ENCODE results near the gene AP1S1. TPM values are rescaled to one million over a fixed set of nuclear protein-coding genes. Genes with fewer than 3 reads are reported as not detected.

AP1S1 gene
- total RNA-seq, 1 donor from 2014 or later = 60.4 TPM

DNA sequence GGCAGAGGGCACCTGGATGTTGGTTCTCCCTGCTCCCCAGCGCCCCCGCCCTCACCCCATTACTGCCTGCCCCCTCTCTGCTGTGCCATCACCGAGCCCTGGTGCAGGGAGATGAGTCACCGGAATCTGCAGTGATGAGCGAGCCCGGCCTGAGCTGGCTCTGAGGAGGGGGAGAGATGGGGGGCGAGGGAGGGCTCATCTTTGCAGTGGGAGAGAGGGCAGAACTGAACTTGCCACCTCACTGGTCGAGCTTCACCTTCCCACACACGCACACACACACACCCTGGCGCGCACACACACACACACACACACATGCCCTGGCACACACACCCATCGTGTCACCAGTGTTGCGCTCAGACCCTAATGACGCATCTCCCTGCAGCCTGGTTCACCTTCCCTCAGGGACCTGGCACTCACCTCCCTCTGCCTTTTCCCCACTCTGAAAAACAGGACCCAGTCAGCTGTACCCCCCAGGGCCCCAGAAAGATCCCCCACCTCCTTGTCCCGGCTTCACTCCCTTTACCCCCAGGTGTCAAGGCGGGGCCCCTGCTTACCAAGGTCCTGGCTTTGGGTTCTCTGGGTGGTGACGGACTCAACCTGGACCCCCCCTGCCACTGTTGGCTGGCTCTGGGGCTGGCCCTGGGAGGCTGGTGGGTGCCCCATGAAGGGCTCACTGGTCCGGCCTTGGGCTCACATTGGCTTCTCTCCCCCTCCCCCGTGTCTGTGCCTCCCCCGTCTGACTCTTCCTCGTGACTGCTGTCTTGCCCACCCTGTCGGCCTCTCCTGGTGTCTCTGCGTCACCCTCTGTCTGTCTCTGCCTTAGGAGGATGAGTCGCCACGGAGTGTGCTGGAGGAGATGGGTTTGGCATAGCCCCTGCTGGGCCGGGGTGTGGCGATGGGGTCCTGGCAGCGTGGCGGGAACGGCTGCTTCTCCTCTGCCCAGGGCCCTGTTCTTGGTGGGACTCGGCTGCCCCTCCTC lies 5.7 kb downstream of the AP1S1 start:
- ATAC-seq = no peak

DNA sequence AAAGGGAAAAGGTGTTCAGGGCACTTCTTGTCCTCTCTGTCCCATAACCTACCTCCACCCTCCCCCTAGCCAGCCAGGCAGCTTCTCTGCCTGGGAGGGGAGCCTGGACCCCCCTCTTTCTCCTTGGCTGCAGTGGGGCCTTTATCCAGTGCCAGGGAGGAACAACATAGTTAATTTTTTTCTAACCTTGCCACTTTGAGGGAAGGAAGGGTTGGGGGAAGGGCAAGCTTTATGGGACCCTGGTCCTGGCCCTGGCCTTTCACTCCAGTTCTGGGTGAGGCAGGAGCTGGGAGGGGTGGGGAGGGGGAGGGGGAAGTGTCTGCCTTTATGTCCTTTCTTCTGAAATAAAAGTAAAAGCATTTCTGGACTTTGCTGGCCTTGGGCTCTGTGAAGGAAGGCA lies 6.6 kb downstream of the AP1S1 start:
- no peak for ATAC-seq

DNA sequence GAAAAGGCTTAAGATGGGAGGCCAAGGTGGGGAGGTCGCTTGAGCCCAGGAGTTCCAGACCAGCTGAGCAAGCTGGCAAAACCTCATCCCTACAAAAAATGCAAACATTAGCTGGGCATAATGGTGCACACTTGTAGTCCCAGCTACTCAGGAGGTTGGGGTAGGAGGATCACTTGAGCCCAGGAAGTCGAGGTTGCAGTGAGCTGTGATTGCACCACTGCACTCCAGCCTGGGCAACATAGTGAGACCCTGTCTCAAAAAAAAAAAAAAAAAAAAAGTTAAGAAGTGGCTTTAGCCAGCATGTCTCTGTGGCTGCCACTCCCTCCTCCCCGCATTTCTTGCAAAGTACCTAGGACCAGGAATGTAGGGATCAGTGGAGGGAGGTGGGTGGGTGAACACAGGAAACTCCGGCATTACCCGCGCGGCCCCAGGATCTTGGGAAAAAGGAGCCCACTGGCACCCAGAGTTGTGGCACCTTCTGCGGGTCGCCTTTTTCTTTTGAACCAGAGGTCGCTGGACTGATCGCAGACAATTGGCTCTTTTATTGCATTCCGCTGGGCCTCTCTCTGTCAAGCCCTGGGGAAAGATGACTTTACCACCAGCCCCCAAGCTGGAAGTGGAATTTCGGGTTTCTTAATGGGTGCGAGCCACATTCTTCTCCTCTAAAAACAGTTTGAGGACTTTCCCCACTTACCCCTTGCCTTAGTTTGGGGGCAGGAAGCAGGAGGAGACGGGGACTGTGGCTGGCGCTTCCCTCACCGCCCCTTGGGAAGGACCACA lies 7.6 kb downstream of the AP1S1 start:
- no peak for ATAC-seq

DNA sequence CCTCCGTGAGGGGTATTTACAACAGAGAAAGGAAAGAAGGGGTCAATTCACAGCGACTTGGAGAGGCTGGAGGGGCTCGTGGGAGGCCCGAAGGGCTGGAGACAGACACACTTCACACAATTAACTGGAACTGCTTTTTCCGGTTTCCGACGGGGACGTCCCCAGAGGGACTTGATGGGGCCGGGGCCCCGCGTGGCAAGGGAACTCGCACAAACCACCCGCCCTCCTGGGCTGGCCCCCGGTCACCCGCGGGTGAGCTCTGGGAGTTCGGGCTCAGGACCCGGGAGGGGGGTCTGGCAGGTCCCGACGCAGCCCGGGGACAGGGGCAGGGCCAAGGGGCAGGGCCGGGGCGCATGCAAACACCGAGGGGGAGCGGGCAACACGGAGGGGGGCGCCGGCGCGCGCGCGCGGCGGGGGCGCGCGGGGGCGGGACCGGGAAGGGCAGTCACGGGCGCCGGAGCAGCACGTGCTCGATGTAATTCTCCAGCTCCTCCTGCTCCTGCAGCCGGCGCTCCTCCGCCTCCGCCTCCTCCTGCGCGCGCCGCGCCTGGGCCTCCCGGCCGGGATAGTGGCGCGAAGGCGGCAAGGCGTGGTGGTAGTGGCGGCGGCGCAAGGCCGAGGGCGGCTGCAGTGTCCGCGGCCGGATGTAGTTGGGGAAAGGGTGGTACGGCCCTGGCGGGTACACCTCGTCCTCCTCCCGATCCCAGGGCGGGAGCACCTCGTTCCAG lies 8.4 kb downstream of the AP1S1 start:
- ATAC-seq = peak; percentile 40

DNA sequence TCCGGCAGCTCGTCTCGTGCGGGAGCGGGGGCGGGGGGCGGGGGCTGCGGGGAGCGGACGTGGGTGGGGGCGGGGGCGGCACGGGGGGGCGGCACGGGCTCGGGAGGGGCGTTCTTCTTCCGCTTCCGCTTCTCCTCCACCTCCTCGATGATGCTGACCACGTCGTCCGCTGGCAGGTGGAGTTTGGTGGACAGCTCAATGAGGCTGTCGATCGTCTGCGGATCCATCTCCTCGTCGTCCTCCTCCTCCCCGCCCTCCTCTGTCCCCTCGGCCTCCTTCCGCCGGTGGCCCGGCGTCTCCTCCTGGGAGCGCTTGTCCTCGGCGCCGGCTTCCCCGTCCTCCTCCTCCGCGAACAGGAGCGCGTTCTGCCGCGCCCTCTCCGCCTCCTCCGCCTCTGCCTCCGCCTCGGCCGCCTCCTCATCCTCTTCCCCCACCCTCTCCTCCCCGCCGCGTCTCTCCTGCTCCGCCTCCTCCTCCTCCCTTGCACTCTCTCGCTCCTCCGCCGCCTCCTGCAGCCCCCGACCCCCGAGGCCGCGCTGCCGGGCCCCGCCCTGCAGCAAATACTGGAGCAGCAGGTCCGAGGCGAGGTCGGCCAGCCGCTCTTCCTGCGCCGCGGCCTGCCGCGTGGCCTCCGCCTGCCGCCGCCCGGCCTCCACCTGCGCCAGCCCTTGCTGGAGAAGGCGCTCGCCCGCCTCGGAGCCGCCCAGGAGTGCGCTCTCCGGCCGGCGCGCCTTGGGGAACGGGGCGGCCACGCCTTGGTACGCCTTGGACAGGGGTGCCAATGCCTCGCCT lies 9.2 kb downstream of the AP1S1 start:
- no peak for ATAC-seq

DNA sequence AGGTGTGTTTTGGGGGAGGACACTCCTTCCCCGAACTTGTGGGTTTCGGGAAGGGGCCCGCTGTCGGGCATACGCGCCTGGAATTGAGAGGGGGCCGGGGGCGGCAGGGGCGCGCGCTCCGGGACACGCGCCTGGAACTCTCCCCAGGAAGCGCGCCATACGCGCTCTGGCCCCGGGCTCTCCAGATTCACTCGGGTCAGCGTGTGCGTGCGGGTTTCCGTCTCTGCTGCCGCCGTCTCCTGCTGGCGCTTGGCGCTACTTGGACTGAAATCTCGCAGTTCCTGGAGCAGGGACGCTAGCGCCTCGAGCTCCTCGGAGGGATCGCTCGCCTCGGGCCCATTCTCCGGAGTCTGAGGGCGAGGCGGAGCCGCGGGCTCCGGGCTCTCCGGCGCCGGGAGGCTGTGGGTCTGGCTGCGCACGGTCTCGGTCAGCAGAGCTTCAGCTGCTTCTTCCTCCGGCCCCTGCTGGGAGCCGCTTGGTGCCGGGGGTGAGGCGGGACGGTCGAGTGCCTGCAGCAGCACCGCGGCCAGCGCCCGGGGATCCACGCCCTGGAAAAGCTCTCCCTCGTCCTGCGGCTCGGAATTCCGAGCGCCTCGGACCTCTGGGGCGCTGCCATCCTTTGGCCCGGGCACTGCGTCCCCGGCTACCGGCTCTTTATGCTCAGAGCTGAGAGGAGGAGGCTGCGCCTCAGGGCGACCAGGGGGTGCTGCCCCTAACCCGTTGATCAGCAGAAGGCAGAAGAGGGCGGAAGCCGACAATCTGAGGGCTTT lies 10.0 kb downstream of the AP1S1 start:
- ATAC-seq = no peak

DNA sequence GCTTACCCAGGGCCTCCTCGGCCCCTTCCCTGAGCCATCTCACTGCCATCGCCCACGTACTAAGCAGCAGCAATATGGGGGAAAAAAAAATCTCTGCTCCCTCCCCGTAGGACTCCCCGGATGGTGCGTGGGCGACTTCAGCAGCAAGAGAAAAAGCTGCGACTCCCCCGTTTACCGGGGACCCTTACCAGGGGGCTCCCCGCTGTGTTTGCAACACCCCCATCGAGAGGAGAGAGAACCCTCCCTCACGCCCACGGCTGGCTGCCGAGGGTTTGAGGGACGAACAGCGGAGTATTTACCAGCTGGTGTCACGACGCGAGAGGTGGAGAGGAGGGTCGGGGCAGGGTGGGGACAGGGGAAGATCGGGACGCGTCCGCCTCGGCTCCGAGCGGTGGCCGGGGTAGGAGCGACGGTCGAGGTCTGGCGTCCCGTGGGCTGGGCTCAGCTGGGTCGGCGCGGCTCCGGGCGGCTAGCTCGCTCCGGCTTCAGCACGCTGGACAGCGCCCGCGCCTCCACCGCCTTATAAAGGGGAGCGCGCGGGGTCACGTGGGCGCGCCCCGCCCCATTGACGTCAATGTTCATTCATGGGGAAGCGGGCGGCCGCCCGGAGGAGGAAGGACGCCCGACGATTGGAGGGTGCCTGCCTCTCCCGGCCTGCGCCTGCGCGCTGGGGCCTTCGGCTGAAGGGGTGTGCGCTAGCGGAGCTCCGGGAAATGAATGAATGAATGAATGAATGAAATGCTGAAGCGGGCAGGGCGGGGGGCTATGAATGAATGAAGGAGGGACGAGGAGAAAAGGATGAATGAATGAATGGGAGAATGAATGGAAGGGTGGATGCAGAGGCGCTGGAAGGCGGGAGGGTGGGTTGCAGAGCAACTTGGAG lies 11.0 kb downstream of the AP1S1 start, which contains the start of gene VGF:
Gene VGF, minus strand, starts transcription at position 495 of the 883 bp plus-strand sequence. CDS start 726 bp downstream, outside the sequence.
- peak; percentile 91 for ATAC-seq

DNA sequence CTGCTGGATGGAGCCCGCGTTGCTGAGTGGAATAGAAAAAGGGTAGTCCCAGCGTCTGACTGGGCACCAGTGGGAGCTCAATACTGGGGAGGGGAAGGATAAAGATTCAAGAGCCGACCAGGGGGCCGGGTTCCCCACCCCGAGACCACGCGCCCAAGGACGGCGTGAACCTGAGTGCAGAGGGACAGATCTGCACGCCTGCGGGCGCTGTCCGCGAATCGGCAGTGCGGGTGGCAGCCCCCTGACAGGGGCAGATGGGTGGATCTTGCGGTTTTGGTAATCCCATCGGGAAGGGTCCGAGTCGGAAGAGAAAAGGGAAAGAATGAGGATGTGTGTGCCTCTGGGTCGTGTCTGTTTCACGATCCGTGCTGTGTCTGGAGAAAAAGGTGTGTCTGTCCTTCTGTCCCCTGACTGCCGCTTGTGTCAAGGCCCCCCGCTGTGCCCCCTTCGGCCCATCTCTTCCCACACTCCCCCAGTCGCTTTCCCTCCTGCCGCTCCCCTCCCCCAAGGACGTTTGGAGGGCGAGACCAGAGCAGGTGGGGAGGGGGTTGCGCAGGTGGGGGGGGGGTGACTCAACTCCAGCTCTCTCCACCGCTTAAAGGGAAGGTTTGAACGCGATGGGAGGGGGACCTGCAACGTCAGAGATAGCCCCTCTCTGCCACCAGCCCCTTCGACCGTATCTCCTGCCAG lies 11.8 kb downstream of the AP1S1 start:
- no peak for ATAC-seq

DNA sequence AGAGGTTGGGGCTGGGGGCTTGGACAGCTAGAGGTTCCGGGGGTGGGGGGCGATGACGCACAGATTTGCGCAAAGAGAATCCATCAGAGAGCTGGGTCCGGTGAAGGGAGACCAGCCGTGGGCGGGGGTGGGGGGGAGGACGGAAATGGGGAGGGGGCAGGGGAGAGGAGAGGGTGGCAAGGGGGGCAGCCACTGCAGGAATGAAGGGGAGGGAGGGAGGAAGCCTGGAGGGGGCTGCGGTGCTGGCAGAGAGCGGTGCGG lies 12.3 kb downstream of the AP1S1 start:
- no peak for ATAC-seq

DNA sequence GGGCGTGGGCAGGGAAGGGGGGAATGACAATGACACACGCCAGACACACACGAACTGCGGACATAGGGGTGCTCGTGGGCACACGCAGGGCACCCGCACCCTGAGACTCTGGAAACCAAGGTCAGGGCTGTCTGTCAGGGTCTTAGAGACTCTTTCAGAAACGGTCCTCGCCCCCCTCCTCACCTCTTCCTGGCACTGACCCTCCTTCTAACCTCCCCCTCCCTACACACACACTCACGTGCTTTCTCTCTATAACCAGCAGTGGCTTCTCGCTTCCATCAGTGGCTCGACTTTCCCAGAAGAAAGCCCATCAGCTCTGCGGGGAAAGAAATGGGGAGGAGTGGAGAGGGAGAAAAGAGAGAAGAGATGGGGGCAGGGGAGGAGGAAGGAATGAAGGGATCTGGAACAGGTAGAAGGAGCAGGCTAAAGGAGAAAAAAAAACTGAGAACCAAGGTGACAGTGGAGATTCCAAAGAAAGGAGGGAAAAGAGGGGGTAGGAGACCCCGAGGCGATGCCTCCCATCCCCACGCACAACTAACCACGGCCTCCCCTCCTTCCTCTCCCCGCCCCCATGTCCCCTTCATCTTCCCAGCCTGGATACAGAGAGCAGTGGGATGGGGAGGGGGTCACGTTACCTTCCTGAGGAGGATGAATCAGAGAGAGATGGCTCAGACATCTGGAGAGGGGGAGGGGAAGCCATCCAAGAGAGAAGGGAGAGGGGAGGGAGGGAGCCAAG lies 12.8 kb downstream of the AP1S1 start:
- ATAC-seq = no peak

DNA sequence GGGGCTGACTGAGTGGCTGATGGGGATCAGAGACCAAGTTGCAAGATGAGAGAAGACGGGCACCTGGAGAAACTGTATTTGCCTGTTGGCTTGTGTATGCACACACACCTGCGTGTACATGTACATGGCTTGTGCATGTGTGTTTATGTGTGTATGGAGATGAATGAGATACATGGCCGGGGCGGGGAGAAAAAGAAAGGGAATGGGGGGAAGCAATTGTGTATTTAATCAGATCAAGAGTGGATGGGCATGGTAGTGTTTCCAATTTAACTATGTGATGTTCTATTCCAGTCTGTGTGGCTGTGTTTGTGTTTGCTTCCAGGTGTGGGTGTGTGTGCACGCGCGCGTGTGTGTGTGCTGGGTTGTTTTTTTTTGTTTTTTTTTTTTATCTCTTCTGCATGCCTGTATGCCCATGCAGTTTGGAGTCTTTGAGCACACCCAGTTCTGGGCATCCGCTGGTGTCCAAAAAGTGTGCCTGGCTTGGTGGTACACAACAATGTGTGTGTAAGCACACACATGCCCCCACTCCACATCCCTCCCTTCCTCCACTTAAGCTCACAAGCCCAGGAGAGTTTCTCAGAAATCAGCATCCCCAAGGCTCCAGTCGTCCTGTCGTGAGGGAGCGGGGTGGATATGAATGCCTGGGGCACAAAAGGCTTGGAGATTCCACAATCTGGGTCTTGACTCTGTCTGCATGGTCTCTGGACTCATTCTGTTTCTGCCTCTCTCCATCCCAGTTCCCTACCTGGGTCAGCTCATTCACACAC lies 13.6 kb downstream of the AP1S1 start:
- ATAC-seq = no peak

DNA sequence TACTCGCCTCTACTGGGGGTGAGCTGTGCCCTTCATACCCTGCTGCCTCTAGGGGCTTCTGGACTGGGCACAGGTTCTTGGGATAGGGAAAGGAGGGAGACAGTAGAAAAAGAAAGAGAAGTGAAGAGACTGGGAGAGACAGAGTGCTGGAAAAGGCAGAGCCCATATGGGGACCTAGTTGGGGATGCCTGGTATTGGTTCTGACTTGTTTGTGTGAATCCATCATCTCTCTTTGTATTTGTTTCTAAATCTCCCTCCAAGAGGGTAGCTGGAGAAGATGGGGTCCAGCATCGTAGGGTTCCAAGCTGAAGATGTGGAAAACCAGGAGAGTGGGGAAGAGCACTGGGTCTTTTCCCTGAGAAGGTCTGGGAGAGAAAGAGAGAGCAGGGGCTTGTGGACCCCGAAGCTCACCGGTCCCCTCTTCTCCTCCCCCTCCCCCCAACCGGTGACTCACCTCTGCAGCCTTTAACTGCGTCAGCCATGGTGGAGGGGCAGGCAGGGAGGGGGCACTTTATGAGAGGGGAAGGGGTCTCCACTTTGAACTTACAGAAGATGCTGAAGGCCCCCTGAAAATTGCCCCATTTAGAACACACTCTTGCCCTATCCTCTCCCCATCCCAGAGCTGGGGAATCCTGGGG lies 14.3 kb downstream of the AP1S1 start:
- no peak for ATAC-seq

DNA sequence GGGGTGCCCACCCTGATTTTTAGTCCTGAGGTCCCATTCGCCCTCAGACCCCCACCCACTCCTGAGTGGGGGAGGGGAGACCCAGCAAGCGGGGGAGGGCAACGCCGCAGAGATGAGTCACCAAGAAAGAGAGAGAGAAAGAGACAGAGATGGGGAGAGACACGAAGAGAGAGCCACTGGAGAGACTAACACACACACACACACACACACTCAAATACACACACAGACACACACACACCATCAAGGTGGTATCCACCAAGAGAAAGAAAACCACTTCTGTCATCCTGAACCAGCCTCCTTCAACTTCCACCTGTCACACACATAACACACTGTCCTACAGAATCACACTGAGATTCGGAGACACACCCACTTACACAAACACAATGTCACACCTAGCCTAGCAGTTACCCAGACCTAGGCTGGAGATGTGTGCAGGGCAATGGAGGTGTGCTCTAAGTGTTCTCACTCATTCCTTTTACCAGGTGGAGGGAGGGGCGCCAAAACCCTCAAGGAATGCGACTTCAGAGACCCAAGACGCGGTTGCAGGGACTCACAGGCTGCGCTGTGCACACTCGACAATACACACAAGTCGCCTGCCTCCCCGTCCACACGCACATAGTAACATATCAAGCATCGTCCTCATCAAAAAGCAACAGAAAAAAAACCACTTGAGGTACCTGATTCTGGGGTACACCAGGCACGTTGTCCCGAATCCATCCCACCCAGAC lies 15.0 kb downstream of the AP1S1 start:
- ATAC-seq = no peak

DNA sequence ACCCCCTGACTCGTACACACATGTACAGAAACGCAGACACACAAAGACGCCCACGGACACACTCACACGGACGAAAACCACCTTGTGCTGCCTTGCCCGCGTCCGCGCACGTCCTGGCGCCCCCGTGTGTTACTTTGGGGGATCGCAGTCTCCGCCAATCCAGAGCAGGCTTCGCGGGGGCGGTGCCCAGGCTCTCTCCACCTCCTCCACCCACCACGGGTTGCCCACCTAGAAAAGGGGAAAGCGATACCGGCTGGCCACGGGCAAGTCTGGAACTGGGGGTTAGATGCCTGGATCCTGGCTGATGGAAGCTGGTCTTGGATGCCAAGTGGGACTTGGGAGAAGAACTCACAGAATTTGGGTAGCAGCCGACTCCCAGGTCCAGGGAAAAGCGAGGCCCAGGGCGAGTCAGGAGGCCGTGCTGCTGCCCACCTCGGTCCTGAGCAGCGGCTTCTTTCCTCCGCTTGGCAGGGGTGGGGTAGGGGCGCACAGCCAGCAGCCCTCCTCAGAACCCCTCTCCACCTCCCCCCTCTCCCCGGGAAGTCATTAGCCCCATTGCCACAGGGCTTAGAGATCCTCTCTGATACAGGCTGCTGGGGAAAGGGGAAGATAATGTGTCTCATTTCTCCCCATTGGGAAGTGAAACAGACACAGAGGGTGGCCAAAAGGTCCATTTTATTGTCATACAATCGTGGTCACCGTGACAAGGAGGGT lies 15.7 kb downstream of the AP1S1 start:
- peak; percentile 36 for ATAC-seq

DNA sequence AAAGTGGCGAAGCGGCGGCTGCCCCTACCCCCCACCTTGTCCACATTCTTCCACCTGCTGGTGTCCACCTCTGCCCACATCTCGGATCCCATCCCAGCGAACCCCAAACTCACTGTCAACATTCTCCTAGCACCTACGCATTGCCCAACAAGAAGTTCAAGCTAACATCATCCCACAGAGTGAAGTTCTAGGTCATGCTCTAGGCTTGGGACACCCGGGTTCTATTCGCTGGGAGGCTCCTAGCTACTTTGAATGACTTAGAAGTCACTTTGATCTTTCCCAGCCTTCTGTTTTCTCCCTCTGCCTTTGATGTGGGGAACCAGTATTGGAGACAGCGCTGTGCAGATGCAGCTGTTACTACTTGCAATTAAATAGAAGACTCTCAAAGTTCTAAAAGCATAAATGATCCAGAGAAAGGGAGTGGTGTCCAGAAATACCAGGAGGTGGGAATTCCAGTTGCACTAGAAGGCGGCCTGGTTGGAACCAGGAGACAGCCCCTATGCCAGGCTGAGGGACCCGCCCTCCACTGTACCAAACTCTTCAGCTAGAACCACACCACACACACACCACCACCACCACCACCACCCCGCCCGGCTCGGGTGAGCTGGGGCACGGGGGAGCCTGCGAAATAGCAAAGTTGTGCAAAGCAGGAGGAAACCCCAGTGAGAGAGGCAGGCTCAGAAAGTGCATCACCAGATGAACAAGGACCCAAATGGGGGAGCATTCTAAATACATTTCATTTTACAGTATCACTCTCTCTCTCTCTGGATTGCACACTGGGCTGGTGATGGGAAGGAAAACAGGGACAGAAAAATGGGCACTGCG lies 16.6 kb downstream of the AP1S1 start:
- no peak for ATAC-seq
